ENCODE results near the gene HHATL.

DNA sequence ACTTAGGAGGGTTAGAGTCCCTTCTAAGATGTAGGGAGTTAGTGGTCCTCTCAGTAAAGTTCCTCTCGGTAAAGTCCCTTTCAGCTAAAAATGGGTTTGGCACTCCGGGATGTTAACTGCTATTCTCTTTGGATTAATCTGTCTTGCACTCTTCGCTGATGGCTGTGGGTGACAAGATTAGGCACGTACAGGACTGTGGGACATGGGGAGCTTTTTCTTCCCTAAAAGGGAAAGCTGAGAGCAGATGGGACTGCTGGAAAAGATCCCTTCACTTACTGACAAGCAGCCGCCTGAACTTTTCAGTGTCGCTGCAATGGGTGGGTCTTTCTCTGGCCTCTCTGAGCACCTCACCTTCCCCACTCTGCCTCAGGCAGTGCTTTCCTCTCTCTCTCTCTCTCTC lies 16.4 kb upstream of the HHATL start:
- no peak for TF ChIP-seq POLR2A (IDR thresholded peaks at IDR 0.05; ENCODE audit: low read length)
- TF ChIP-seq GATA1 (IDR thresholded peaks at IDR 0.05; ENCODE audit: low read depth, low read length): no peak

Measured in erythroblast (primary cell).